ENCODE results near the gene PHACTR1. TPM values are rescaled to one million over a fixed set of nuclear protein-coding genes. Genes with fewer than 3 reads are reported as not detected.

PHACTR1 gene
- total RNA-seq, 1 donor from 2014 or later, result 22.8 TPM

- DNase-seq (ENCODE audit: extremely low read depth, low read depth, low spot score), result no peak
These were observed 498.8 kb downstream of the PHACTR1 start for GRCh38 chr6:13215390-13215789.

- no peak for DNase-seq (ENCODE audit: extremely low read depth, low read depth, low spot score)
These were observed 499.9 kb downstream of the PHACTR1 start for GRCh38 chr6:13216236-13217014.

- DNase-seq (ENCODE audit: extremely low read depth, low read depth, low spot score), result no peak
These were observed 500.8 kb downstream of the PHACTR1 start for GRCh38 chr6:13217206-13217905.

GRCh38 chr6:13220266-13220665 lies 503.7 kb downstream of the PHACTR1 start:
- no peak for DNase-seq (ENCODE audit: extremely low read depth, low read depth, low spot score)

- DNase-seq (ENCODE audit: extremely low read depth, low read depth, low spot score), result no peak
These were observed 505.5 kb downstream of the PHACTR1 start for GRCh38 chr6:13222048-13222447.

- DNase-seq (ENCODE audit: extremely low read depth, low read depth, low spot score), result no peak
These were observed 509.5 kb downstream of the PHACTR1 start for GRCh38 chr6:13226071-13226470.

GRCh38 chr6:13228264-13229204 lies 512.0 kb downstream of the PHACTR1 start:
- no peak for DNase-seq (ENCODE audit: extremely low read depth, low read depth, low spot score)

- no peak for DNase-seq (ENCODE audit: extremely low read depth, low read depth, low spot score)
These were observed 512.9 kb downstream of the PHACTR1 start for GRCh38 chr6:13229205-13230085.

GRCh38 chr6:13233106-13233505 lies 516.5 kb downstream of the PHACTR1 start:
- no peak for DNase-seq (ENCODE audit: extremely low read depth, low read depth, low spot score)

- DNase-seq (ENCODE audit: extremely low read depth, low read depth, low spot score), result no peak
These were observed 517.6 kb downstream of the PHACTR1 start for GRCh38 chr6:13234130-13234529.

- DNase-seq (ENCODE audit: extremely low read depth, low read depth, low spot score), result no peak
These were observed 518.8 kb downstream of the PHACTR1 start for GRCh38 chr6:13235339-13235738.

GRCh38 chr6:13237318-13237717 lies 520.8 kb downstream of the PHACTR1 start:
- no peak for DNase-seq (ENCODE audit: extremely low read depth, low read depth, low spot score)

GRCh38 chr6:13238017-13238416 lies 521.5 kb downstream of the PHACTR1 start:
- no peak for DNase-seq (ENCODE audit: extremely low read depth, low read depth, low spot score)

GRCh38 chr6:13238640-13239216 lies 522.2 kb downstream of the PHACTR1 start:
- DNase-seq (ENCODE audit: extremely low read depth, low read depth, low spot score), result no peak

GRCh38 chr6:13239530-13240455 lies 523.2 kb downstream of the PHACTR1 start:
- no peak for DNase-seq (ENCODE audit: extremely low read depth, low read depth, low spot score)

GRCh38 chr6:13241364-13241763 lies 524.8 kb downstream of the PHACTR1 start:
- no peak for DNase-seq (ENCODE audit: extremely low read depth, low read depth, low spot score)

GRCh38 chr6:13242178-13242577 lies 525.6 kb downstream of the PHACTR1 start:
- DNase-seq (ENCODE audit: extremely low read depth, low read depth, low spot score), result no peak

- no peak for DNase-seq (ENCODE audit: extremely low read depth, low read depth, low spot score)
These were observed 526.0 kb downstream of the PHACTR1 start for GRCh38 chr6:13242590-13242989.

- DNase-seq (ENCODE audit: extremely low read depth, low read depth, low spot score), result no peak
These were observed 526.5 kb downstream of the PHACTR1 start for GRCh38 chr6:13243033-13243432.
